Measurements from ENCODE around the gene CFAP157.

CFAP157 gene

DNA sequence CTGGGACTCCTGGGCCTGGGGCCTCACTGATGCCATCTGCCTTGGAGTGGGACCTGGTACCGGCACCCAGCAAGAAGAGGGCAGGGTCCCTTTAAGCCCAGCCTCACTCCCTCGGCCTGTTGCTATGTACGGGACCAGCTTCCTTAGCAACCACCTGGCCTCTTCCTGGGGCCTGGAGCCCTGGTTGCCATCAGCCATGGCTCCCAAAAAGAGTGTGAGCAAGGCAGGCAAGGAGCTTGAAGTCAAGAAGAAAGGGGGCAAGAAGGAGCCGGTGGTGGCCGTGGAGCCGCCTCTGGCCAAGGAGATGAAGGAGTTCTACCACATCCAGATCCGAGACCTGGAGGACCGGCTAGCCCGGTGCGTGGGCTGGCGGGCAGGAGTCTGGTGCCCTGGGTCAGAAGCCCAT is at the start of gene CFAP157:
CFAP157 (plus strand) TSS at position 153 of the 406 bp plus-strand sequence; CDS start at position 197, 44 bp downstream.
- DNase-seq, result no peak

- DNase-seq, result no peak
Measured at GRCh38 chr9:127658428-127658827, 48.4 kb upstream of the CFAP157 start.

DNA sequence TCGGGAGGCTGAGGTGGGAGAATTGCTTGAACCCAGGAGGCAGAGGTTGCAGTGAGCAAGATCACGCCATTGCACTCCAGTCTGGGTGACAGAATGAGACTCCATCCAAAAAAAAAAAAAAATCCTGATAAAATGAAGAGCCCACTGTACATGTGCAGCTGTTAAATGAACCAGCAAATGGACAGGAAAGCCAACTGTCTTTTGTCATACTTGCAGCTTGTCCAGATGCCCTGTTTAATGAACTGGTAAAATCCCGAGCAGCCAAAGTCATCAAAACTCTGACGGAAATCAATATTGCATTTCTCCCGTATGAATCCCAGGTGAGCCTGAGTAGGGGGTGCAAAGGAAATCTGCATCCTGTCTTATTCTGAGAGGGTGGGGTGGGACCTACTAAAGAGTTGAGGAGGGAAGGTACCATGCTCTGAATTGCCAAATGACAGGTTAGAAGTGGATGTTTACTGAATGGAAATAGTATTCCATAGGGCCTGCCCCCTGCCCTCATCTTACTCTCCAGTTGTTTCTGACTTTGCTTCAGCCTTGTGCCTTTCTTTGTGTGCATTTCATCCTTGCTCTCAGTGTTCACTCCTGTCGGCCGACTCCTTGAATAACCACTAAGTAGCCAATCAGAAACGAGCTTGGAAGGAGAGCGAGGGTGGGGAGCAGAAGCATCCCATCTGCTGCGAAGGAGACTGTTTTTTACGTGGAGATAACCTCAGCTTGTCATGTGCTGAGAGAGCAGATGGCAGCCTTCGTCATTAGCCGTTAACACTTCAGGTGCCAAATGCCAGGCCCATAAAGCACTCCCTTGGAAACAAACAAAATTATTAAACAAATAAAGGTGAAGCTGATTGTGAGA is 45.7 kb upstream of the CFAP157 start:
- peak; percentile 70 for DNase-seq

- no peak for DNase-seq
Measured at GRCh38 chr9:127662617-127663016, 44.2 kb upstream of the CFAP157 start.

DNA sequence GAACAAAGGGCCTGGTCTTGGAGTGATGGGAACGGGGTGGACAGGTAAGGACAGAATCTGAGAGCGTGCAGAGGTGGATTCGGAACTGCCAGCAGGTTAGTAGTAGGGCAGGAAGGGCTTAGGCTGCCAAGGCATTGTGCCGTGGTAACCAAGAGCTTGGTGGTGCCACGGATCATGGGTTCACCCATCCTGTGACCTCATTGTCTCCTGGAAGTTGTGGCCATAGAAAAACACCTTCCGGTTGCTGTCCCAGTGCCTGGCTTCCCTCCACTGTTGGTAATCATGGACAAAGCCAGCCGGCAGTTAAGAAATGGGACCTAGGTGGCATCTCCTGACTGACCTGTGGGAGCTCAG is 42.5 kb upstream of the CFAP157 start:
- no peak for DNase-seq

- no peak for DNase-seq
Measured at GRCh38 chr9:127664678-127665507, 41.9 kb upstream of the CFAP157 start.

DNA sequence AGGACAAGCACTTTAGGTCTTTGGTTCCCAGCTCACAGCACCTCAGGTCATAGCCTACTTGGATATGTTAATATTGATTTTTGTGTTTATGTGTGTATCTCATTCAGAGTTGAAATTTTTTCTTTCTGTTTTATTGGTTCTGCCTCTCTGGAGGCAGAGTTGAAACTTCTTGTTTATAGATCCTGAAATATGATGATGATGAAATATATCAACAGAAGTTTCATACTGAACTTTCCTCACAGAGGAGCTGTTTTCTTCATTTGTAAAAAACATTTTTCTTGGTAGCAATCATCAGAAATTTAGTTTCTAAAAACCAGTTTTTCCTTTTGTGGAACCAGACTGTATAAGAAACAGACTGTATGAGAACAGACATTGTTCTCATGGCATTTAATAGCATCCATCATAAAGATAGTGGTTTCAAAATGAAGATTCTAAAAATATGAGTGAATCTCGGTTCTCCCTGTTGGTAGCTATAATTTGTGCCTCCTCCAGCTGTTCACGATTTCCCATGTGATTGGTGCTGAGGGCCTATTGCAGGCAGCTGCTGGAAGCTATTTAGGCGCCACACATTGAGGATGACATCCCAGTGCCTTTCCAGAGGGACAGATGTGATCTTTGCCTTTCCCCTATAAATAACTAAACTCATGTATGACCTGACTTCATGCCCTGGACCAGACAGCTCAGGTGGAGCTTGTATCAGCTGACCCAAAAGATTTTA is 39.5 kb upstream of the CFAP157 start:
- DNase-seq, result no peak

GRCh38 chr9:127667906-127668305 is 38.9 kb upstream of the CFAP157 start:
- DNase-seq, result no peak

DNA sequence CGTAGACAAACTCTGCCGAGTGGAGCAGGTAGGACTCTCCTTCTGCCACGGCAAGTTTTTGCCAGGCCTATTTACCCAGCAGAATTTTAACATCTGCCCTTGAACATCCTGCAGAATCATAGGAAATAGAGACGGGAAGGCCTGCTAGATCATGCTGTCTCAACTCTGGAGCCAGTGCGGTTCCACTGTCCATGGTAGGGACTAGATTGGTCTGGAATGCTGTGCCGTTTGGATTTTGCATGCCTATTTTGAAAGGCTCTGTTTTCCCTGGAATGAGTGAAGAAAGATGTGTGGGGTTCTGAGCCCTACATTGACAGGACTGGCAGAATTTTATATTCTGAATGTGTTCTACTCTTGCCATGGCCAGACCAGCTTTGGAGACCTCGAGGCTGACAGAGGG is 33.6 kb upstream of the CFAP157 start:
- DNase-seq, result no peak

DNA sequence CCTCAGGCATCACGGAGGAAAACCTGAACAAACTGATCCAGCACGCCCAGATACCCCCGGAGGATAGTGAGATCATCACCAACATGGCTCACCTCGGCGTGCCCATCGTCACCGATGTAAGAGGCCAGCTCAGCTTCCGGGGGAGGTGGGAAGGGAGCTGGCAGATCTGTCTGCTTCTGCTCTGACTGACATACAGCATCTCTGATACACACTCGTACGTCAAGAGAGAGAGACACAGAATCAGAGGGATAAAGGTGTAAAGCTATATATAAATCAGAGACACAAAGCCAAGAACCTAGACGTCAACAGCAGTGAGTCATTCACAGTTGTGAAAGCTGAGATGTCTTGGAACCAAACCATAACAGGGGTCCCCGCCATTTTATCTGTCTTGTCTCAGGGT is 30.1 kb upstream of the CFAP157 start:
- DNase-seq, result no peak

GRCh38 chr9:127679506-127679905 is 27.3 kb upstream of the CFAP157 start:
- DNase-seq, result peak; percentile 2

DNA sequence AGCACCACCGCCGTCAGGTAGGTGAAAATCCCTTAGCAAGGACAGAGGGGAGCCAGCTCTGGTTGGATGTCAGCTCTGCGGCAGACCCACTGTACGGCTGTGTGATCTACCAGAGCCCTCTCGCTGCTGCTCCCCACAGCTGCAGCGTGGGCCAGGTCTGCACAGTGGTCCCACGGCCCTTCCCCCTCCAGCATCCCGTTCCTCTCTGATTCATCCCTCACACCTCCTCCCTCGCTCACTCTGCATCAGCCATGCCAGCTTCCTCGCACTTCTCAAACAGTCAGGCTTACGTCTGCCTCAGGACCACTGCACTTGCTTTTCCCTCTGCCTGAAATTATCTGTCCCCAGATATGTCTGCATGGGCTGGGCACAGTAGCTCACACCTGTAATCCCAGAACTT is 26.6 kb upstream of the CFAP157 start:
- no peak for DNase-seq

DNA sequence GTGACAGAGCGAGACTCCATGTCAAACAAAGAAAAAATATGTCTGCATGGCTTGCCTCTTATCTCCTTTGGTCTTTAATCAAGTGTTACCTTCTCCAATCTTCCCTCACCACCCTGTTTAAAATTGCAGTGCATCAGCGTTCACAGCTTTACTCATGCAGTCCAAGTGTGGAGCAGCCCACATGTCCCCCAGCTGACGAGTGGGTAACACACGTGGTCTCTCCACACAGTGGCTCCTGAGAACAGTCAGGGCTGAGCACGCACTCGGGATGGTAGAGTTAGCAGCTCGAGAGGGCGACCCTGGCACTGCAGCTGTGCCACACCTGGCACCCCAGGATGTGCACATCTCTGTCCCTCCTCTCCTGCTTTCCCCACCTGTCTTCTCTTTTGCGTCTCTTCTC is 25.9 kb upstream of the CFAP157 start:
- DNase-seq, result no peak

DNA sequence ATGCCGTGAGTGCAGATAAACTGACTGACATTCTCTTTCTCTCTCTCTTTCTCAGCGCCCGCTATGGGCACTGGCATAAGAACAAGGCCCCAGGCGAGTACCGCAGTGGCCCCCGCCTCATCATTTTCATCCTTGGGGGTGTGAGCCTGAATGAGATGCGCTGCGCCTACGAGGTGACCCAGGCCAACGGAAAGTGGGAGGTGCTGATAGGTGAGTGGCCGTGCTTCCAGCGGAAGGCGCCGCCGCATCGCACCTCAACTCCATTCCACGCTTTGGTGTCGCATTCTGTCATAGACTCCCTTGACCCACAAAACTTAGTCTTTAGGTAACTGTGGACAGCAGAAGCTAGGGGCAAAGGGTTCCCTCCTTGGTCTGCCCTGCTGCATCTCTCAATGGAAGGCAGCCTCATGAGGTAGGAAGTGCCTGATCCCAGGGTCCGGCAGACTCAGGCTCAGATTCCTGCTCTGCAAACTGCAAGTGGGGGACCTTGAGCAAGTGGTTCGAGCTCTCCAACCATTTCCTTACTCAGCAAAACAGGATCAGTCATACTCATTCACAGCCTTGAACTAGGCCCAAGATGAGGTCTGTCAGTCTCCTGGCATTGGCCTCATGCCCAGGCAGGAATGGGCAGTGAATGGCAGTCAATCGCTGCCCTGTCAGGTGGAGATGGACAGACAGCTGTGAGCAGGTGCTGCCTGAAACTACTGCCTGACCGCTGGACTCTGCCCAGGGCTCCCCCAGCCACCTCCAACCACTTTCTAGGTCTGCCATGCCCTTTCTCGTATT is 24.2 kb upstream of the CFAP157 start:
- DNase-seq, result no peak

- DNase-seq, result no peak
Measured at GRCh38 chr9:127683723-127684122, 23.1 kb upstream of the CFAP157 start.

GRCh38 chr9:127684576-127684975 is 22.2 kb upstream of the CFAP157 start:
- no peak for DNase-seq

DNA sequence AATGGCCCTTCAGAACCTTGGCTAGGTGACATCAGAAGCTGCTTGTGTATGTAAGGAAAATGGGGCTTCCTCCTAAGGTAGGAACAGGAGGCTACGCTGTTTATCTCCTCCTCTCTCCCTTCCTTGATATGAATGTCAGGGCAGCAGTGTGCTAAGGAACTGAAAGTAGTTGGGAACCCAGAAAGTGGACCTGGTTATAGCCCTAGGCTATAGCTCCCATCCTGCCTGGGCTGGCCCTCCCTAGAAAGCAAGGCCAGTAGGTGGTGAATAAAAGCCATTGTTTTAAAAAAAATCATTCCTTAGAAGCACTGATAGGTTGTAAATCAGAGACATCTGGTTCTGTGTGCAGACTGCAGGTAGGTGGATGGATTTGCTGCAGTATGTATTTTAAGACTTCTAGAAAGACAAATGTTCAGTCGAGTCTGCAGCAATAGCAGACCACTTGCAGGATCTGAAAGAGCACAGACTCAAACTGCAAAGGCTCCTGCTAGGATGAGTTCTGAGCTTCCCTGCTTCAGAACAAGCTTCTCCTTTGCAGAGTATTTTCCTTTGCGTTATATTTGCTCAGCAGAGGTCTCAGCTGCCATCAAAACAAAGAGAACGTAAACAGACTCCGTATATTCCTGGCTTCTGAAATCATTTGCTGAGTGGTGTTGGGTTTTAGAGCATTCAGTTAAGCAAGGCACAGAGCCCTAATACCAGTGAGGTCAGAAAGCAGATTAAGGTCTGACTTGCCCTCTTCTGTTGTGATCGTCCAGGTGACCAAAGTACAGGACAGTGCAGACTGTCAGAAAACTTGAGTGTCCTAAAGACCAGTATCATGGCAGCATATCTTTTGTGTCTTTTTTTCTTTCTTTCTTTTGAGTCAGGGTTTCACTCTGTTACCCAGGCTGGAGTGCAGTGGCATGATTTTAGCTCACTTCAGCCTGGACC is 20.1 kb upstream of the CFAP157 start:
- no peak for DNase-seq

- no peak for DNase-seq
Measured at GRCh38 chr9:127689329-127690000, 17.3 kb upstream of the CFAP157 start.

DNA sequence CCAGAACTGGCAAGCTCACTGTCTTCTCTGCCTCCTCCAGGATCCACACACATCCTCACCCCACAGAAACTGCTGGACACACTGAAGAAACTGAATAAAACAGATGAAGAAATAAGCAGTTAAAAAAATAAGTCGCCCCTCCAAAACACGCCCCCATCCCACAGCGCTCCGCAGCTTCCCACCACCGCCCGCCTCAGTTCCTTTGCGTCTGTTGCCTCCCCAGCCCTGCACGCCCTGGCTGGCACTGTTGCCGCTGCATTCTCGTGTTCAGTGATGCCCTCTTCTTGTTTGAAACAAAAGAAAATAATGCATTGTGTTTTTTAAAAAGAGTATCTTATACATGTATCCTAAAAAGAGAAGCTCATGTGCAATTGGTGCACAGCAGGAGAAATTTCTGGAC is 16.1 kb upstream of the CFAP157 start:
- no peak for DNase-seq

DNA sequence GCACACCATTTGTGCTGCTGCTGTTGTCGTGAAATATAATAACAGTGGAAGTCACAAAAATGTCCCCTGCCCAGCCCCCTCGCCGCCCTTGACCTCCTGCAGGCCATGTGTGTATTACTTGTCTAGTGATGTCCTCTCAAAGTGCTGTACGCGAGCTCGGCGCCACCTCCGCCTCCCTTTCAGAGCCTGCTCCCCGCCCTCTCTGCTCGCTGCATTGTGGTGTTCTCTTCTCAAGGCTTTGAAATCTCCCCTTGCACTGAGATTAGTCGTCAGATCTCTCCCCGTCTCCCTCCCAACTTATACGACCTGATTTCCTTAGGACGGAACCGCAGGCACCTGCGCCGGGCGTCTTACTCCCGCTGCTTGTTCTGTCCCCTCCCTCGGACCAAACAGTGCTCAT is 14.7 kb upstream of the CFAP157 start:
- peak; percentile 33 for DNase-seq

- DNase-seq, result no peak
Measured at GRCh38 chr9:127693143-127693542, 13.6 kb upstream of the CFAP157 start.
